HG02763 (cell line): Measurements from ENCODE around the gene RNF103.
"Not testable (repeated sequence)": the region's sequence is repeated elsewhere in the genome, so short reads cannot be mapped to it uniquely, and the experiment has no call there.

Source experiments
- ATAC-seq: cut with Tn5 transposase; IDR thresholded peaks from one replicate; pipeline ENCODE4 v1.9.1; 2021; ENCODE audit warnings: mild to moderate bottlenecking, moderate library complexity; ENCODE audit not compliant: unreplicated experiment

The RNF103 gene, protein sequence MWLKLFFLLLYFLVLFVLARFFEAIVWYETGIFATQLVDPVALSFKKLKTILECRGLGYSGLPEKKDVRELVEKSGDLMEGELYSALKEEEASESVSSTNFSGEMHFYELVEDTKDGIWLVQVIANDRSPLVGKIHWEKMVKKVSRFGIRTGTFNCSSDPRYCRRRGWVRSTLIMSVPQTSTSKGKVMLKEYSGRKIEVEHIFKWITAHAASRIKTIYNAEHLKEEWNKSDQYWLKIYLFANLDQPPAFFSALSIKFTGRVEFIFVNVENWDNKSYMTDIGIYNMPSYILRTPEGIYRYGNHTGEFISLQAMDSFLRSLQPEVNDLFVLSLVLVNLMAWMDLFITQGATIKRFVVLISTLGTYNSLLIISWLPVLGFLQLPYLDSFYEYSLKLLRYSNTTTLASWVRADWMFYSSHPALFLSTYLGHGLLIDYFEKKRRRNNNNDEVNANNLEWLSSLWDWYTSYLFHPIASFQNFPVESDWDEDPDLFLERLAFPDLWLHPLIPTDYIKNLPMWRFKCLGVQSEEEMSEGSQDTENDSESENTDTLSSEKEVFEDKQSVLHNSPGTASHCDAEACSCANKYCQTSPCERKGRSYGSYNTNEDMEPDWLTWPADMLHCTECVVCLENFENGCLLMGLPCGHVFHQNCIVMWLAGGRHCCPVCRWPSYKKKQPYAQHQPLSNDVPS

DNA sequence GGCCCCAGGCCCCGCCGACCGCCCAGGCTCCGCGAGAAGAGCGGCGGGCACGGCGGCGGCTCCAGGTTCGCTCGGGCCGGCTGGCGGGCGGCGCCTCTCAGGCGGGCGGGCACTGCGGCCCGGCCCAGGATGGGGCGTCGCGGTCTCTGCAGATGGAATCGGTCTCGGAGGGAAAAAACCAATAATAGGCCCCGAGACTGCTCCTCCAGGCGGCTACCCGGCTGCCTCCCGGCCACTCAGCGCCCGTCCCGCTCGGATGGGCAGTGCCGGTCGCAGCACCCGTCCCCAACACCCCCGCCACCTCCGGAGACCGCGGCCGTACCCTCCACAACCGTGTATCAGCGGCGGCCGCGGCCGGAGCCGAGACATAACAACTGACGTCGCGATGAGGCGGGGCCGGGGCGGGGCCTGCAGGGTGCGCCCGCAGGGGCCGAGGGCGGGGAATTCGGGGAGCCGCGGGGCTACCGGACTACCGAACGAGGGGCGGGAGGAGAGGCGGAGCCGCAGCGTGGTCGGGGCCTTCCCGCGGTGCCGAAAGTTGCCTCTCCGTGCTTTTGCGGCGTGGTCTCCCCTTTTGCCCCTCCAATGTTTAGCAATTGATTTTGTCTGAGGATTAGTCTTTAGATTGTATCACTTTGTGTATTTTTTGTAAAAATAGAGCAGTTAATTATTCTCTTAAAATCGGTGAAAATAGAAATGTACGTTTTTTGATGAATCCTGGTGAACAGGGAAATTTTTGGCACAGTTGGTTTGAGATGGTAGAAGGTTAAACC is at the start of gene RNF103:
RNF103 (minus strand) TSS at position 372 of the 773 bp plus-strand sequence. CDS start 979 bp downstream, outside the sequence.
- ATAC-seq: peak; percentile 81

DNA sequence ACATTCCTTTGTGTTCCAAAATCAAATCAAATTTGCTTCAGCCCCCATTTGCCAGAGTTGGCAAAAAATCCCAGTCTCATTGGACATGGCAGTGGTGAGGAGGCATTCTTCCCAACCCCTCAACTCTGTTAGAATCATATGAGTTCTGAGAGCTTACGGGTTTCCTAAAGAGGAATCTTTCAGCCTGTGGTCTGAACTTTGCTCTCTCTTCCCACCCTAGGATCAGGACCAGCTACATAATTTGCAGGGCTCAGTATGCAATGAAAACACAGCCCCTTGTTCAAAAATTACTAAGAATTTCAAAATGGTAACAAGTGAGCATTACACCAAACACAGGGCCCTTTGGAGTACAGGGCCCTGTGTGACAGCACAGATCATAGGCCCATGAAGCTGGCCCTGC is 49.3 kb upstream of the RNF103 start:
- ATAC-seq: no peak

- no peak for ATAC-seq
Measured at GRCh38 chr2:86672027-86672545, 48.4 kb upstream of the RNF103 start.

DNA sequence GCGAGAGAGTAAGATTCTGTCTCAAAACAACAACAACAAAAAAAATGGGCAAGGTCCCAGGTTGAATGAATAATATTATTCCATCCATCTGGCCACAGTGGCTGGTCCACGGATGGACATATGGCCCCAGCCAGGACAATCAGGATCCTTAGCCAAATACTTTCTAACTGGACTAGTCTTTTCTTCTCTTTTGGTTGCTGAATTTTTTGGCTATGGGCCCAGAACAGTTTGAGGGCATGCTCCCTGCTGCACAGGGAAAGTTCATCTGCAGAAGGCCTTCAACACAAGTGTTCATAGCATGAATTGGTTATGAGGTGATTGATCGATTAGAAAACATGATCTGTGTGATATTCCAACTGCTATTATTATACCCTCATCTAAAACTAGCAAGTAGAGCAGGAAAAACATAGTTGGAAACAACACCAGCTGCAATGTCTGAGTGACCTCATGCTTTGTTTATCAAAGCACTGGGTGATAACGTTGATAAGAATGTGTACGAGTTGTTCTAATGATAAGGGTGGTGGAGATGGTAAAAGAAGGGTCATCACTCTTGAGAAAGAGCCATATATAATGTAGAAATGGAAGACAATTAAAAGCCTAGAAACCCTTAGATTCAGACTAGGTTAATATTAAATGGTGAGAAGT is 47.8 kb upstream of the RNF103 start:
- ATAC-seq: no peak

DNA sequence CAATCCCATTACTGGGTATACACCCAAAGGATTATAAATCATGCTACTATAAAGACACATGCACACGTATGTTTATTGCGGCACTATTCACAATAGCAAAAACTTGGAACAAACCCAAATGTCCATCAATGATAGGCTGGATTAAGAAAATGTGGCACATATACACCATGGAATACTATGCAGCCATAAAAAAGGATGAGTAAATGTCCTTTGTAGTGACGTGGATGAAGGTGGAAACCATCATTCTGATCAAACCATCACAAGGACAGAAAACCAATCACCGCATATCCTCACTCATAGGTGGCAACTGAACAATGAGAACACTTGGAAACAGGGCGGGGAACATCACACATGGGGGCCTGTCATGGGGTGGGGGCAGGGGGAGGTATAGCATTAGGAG is 45.7 kb upstream of the RNF103 start:
- not testable (repeated sequence) for ATAC-seq

- ATAC-seq: no peak
Measured at GRCh38 chr2:86661333-86661732, 37.7 kb upstream of the RNF103 start.

DNA sequence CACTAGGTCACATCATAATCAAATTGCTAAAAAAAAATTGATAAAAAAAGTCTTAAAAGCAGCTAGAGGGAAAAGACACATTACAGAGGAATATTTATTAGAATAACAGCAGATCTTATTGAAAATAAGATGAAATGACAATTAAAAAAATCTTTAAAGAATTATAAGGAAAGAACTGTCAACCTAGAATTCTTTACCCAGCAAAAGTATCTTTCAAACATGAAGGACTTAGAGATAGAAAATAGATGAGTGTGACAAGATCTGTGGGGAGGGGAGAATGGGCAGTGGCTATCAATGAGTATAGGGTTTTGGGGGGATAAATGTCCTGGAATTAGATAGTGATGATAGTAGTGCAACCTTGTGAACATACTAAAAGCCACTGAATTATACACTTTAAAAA is 26.5 kb upstream of the RNF103 start:
- ATAC-seq: no peak

DNA sequence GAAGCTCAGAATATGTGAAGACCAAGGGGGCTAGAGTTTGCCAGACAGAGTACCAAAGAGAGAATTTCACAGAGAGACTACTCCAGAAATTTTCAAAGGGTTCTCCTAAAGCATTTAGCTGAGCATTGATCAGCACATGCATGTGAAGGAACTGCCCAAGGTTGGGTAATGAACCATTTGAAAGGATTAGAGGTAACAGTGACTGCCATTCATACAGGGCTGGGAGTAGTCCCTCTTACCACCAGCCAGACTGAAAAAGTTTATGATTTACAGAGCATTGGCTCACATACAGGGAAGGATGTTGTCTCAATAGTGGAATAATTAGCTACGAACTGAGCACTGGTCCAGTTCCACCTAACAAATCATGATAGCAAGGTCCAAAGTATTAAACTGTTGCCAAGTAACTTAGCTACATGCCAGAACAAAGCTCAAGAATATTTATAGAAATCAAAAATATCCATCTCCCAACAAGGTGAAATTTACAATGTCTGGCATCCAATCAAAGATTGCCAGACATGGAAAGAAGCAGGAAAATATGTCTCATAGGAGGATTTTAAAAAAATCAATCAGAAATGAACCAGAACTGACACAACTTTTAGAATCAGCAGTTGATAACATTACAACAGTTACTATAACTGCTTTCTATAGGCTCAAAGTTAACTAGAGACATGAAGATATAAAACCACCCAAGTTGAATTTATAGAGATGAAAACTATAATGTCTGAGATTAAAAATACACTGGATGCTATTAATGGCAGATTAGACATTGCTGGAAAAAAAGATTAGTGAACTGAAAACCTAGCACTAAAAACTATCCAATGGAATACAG is 25.7 kb upstream of the RNF103 start:
- no peak for ATAC-seq

- no peak for ATAC-seq
Measured at GRCh38 chr2:86648681-86649080, 25.0 kb upstream of the RNF103 start.

- no peak for ATAC-seq
Measured at GRCh38 chr2:86646865-86647264, 23.2 kb upstream of the RNF103 start.

DNA sequence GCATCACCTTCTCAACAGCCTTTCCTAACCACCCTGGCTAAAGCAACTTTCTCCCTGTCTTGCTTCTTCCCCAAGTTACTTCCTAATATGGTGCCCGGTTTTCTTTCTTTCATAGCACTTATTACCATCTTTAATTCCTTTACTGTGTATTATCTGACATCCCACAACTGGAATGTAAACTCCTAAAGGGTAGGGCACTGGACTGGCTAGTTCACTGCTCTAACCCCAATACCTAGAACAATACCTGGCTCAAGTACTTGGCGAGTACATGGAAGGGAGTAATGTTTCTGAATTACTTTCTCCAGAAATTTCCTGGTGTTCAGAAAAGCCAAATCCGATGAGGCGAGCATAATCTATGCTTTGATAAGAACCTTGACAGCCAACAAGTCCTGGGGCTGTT is 22.7 kb upstream of the RNF103 start:
- ATAC-seq: no peak

GRCh38 chr2:86645752-86646151 is 22.1 kb upstream of the RNF103 start:
- ATAC-seq: no peak

DNA sequence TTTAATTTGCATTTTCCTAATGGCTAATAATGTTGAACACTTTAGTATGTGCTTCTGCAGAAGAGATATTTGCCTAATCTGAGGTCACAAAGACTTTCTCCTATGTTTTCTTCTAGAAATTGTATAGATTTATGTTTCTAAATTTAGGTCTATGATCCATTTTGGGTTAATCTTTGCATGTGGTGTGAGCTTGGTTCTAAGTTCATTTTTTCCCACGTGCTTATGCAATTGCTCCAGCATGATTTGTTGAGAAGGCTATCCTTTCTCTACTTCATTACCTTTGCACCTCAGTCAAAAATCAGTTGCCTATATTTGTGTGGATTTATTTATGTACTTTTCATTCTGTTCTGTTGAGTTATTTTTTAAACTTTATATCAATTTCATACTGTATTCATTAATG is 15.0 kb upstream of the RNF103 start:
- ATAC-seq: no peak

GRCh38 chr2:86636842-86637241 is 13.2 kb upstream of the RNF103 start:
- ATAC-seq: no peak

GRCh38 chr2:86634352-86634751 is 10.7 kb upstream of the RNF103 start:
- no peak for ATAC-seq

GRCh38 chr2:86633155-86633651 is 9.5 kb upstream of the RNF103 start:
- no peak for ATAC-seq

GRCh38 chr2:86632672-86633071 is 9.0 kb upstream of the RNF103 start:
- ATAC-seq: no peak

GRCh38 chr2:86631846-86632485 is 8.3 kb upstream of the RNF103 start:
- no peak for ATAC-seq

- peak; percentile 24 for ATAC-seq
Measured at GRCh38 chr2:86628091-86628522, 4.4 kb upstream of the RNF103 start.
